Naive thymus-derived CD4-positive, alpha-beta T cell (primary cell): Measurements from ENCODE around the gene AGAP2. TPM values are rescaled to one million over a fixed set of nuclear protein-coding genes. Genes with fewer than 3 reads are reported as not detected.
A peak's percentile ranks its signal among the peaks of the same experiment; 100 is the strongest.
"Not testable (repeated sequence)": the region's sequence is repeated elsewhere in the genome, so short reads cannot be mapped to it uniquely, and the experiment has no call there.

Source experiments
- ATAC-seq: fragments of 150-1000 bp; cut with Tn5 transposase; 2 replicates; pipeline ENCODE4 v1.10.0; 2021; ENCODE audit warnings: mild to moderate bottlenecking, moderate library complexity
- CTCF ChIA-PET: fragments of 350-600 bp; sonication (Branson Sonifier 250); formaldehyde crosslinking; loops from one replicate; lab custom pipeline; 2021; ENCODE audit warnings: antibody characterized with exemption; lab: Charles Lee
- POLR2A ChIA-PET: fragments of 350-600 bp; sonication (Branson Sonifier 250); formaldehyde crosslinking; loops from one replicate; lab custom pipeline; 2021; ENCODE audit warnings: antibody characterized with exemption, inconsistent platforms; lab: Charles Lee
- DNase-seq, 9 donors: peaks; one replicate each; pipeline versions ENCODE4 v3.0.0 to v3.0.0-alpha.2; 2020 to 2022; ENCODE audit warnings: mixed read lengths in 1 of 9
- H3K27ac ChIP-seq: one replicate; pipeline ENCODE4 v1.7.0; 2013; ENCODE audit warnings: mild to moderate bottlenecking, low read depth, low read length, moderate library complexity
- H3K27me3 ChIP-seq, 2 donors: one replicate each; pipeline ENCODE4 v1.7.0; 2013; ENCODE audit warnings: low read length in 2 of 2, mild to moderate bottlenecking in 2 of 2, moderate library complexity in 2 of 2; ENCODE audit not compliant: control insufficient read depth in 2 of 2, insufficient read depth in 2 of 2
- H3K36me3 ChIP-seq, 3 experiments: 1 replicate in 2 of 3; 2 replicates in 1 of 3; pipeline ENCODE4 v1.7.0; 2013; ENCODE audit warnings: low read length in 3 of 3, mild to moderate bottlenecking in 3 of 3, moderate library complexity in 1 of 3; ENCODE audit not compliant: insufficient read depth in 3 of 3, control insufficient read depth in 2 of 3
- H3K4me1 ChIP-seq, 2 donors: one replicate each; pipeline ENCODE4 v1.7.0; 2013; ENCODE audit warnings: low read length in 2 of 2, mild to moderate bottlenecking in 2 of 2, moderate library complexity in 1 of 2; ENCODE audit not compliant: control insufficient read depth in 2 of 2, insufficient read depth in 2 of 2
- H3K4me3 ChIP-seq: 2 replicates; pipeline ENCODE4 v1.7.0; 2013; ENCODE audit warnings: mild to moderate bottlenecking, low read length
- H3K9me3 ChIP-seq, 3 experiments: 1 replicate in 2 of 3; 2 replicates in 1 of 3; pipeline ENCODE4 v1.7.0; 2013; ENCODE audit warnings: low read length in 3 of 3; ENCODE audit not compliant: control insufficient read depth in 2 of 3
- H3K27ac Mint-ChIP-seq, 9 donors: one replicate each; pipeline ENCODE4 v1.8.0; 2020 to 2022; ENCODE audit warnings: mixed read lengths in 9 of 9, mild to moderate bottlenecking in 8 of 9, moderate library complexity in 5 of 9, inconsistent platforms in 2 of 9
- H3K27me3 Mint-ChIP-seq, 5 donors: one replicate each; pipeline ENCODE4 v1.8.0; 2021 to 2022; ENCODE audit warnings: mixed read lengths in 5 of 5, mild to moderate bottlenecking in 1 of 5
- H3K36me3 Mint-ChIP-seq, 5 donors: one replicate each; pipeline ENCODE4 v1.8.0; 2020 to 2022; ENCODE audit warnings: mixed read lengths in 5 of 5, mild to moderate bottlenecking in 3 of 5, inconsistent platforms in 1 of 5
- H3K4me1 Mint-ChIP-seq, 7 donors: one replicate each; pipeline ENCODE4 v1.8.0; 2020 to 2022; ENCODE audit warnings: mixed read lengths in 7 of 7, mild to moderate bottlenecking in 3 of 7, inconsistent platforms in 1 of 7
- H3K4me3 Mint-ChIP-seq, 10 donors: one replicate each; pipeline ENCODE4 v1.8.0; 2020 to 2022; ENCODE audit warnings: mild to moderate bottlenecking in 10 of 10, mixed read lengths in 10 of 10, moderate library complexity in 6 of 10, inconsistent platforms in 2 of 10
- H3K9me3 Mint-ChIP-seq, 11 donors: one replicate each; pipeline ENCODE4 v1.8.0; 2020 to 2022; ENCODE audit warnings: mixed read lengths in 11 of 11, mild to moderate bottlenecking in 4 of 11, inconsistent platforms in 1 of 11, moderate library complexity in 1 of 11
- intact Hi-C, 2 donors: fragments of 100-400 bp; cut with micrococcal nuclease; formaldehyde crosslinking; loops; one replicate each; pipeline ENCODE4 v1.15.1; 2023
- microRNA-seq: library from miRNA; unstranded; fragments of <30 nt; microRNA quantifications from one replicate; pipeline ENCODE4 v1.2.0, GENCODE V29; 2022; ENCODE audit warnings: borderline microRNAs expressed
- polyA plus RNA-seq, 2 donors: library from polyadenylated mRNA; unstranded; fragments of 300-500 nt; fragmentation: Illumina TruSeq; gene quantifications; one replicate each; pipeline ENCODE4 v1.2.3, GENCODE V29; 2021
- total RNA-seq, 6 experiments: library from RNA in 5 of 6; stranded (reverse) in 5 of 6; gene quantifications; 1 replicate in 5 of 6; 2 replicates in 1 of 6; pipeline ENCODE4 v1.2.3 and lab custom pipeline; 2021 to 2026

Gene AGAP2
- total and polyA plus RNA-seq, 7 experiments from 2014 or later, result 3.0 to 66.7 (median 41.3) TPM

DNA sequence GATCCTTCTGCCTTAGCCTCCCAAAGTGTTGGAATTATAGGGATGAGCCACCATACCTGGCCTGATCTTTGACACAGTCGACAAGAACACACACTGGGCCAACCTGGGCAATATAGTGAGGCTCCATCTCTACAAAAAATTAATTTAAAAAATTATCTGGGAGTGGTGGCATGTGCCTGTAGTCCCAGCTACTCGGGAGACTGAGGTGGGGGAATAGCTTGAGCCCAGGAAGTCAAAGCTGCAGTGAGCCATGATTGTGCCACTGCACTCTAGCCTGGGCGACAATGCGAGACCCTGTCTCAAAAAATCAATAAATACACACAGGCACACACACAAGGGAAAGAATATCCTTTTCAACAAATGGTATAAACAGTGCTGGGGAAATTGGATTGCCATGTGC, 50.7 kb downstream of the AGAP2 start:
- no peak for ATAC-seq
- H3K36me3 Mint-ChIP-seq, result peaks cover 0 to 3% (median 0%) of the 10 kb centered on the region in 5 donors
- no peak overlapping the region for H3K27ac Mint-ChIP-seq
- Histone ChIP-seq H3K9me3 (no peaks in the 10 kb centered on the region), H3K27ac (no peak overlapping the region), H3K4me1 (peaks cover 0 to under 1% of the 10 kb centered on the region in 2 donors), H3K36me3 (no peaks in the 10 kb centered on the region), H3K4me3 (no peak overlapping the region), H3K27me3 (peaks cover 0 to 3% of the 10 kb centered on the region in 2 donors)
- H3K9me3 Mint-ChIP-seq, result no peaks in the 10 kb centered on the region
- CTCF ChIA-PET, result no interaction called here
- no peak for DNase-seq
- peaks cover 20 to 70% (median 45%) of the 10 kb centered on the region in 5 donors for H3K27me3 Mint-ChIP-seq
- POLR2A ChIA-PET, result no interaction called here
- H3K4me3 Mint-ChIP-seq, result no peak overlapping the region
- peaks cover 0 to 1% (median 0%) of the 10 kb centered on the region in 7 donors for H3K4me1 Mint-ChIP-seq
- intact Hi-C loops, result no loop called here

DNA sequence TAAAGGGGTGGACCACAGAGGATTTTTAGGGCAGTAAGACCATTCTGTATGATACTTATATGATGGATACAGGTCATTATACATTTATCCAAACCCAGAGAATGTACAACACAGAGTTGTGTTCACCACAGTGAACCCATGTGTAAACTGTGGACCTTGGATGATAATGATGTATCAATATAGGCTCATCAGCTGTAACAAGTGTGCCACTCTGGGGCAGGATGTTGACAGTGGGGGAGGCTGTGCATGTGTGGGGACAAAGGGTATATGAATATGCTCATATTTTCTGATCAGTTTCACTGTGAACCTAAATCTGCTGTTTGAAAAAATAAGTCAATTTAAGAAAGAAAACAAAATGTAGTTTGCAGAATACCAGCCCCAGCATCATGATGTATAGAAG, 58.8 kb downstream of the AGAP2 start:
- Histone ChIP-seq H3K4me3 (no peak overlapping the region), H3K9me3 (no peaks in the 10 kb centered on the region), H3K36me3 (no peaks in the 10 kb centered on the region), H3K27ac (no peak overlapping the region), H3K27me3 (no peaks in the 10 kb centered on the region), H3K4me1 (no peaks in the 10 kb centered on the region)
- intact Hi-C loops, result no loop called here
- CTCF ChIA-PET, result no interaction called here
- DNase-seq, result no peak
- Mint-ChIP-seq H3K9me3 (peaks cover 0 to 17% (median 5%) of the 10 kb centered on the region in 11 donors), H3K36me3 (peaks cover 0 to 5% (median 3%) of the 10 kb centered on the region in 5 donors), H3K27ac (peak overlapping the region in 1 of 9 donors; percentile 44), H3K4me3 (no peak overlapping the region), H3K27me3 (peaks cover 0 to 38% (median 5%) of the 10 kb centered on the region in 5 donors), H3K4me1 (no peaks in the 10 kb centered on the region)
- ATAC-seq, result no peak
- POLR2A ChIA-PET, result no interaction called here

GRCh38 chr12:57677947-57678346, 60.6 kb downstream of the AGAP2 start:
- H3K36me3 ChIP-seq, intact Hi-C loops, H3K4me1 ChIP-seq, H3K4me1 Mint-ChIP-seq, H3K4me3 ChIP-seq, POLR2A ChIA-PET, H3K4me3 Mint-ChIP-seq, H3K36me3 Mint-ChIP-seq, H3K27ac ChIP-seq, H3K27ac Mint-ChIP-seq, ATAC-seq, DNase-seq, H3K9me3 ChIP-seq, H3K27me3 ChIP-seq, CTCF ChIA-PET: not testable (repeated sequence)
- Mint-ChIP-seq H3K27me3 (peaks cover 0 to 23% (median 0%) of the 10 kb centered on the region in 5 donors), H3K9me3 (peaks cover 0 to 17% (median 5%) of the 10 kb centered on the region in 11 donors)

DNA sequence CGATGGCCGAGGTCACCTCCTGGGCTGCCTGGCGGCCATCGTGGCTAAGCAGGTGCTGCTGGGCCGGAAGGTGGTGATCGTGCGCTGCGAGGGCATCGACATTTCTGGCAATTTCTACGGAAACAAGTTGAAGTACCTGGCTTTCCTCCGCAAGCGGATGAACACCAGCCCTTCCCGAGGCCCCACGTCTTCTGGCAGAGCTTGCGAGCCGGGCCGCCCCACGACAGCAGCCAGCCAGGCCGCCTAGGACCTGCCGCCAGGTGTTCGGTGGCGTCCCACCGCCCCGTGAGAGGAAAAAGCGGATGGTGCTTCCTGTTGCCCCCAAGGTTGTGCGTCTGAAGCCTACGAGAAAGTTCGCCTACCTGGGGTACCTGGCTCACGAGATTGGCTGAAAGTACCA, 63.9 kb downstream of the AGAP2 start:
- Histone ChIP-seq H3K36me3 (no peaks in the 10 kb centered on the region), H3K4me3 (no peak overlapping the region), H3K27ac (no peak overlapping the region), H3K4me1 (no peaks in the 10 kb centered on the region), H3K27me3 (no peaks in the 10 kb centered on the region), H3K9me3 (no peaks in the 10 kb centered on the region)
- DNase-seq (no peak), ATAC-seq (no peak)
- Mint-ChIP-seq H3K27ac (no peak overlapping the region), H3K4me1 (peaks cover 0 to 1% (median 0%) of the 10 kb centered on the region in 7 donors), H3K4me3 (no peak overlapping the region), H3K27me3 (peaks cover 0 to 14% (median 4%) of the 10 kb centered on the region in 5 donors), H3K36me3 (no peaks in the 10 kb centered on the region), H3K9me3 (no peaks in the 10 kb centered on the region)
- intact Hi-C loops, result no loop called here
- ChIA-PET CTCF (no interaction called here), POLR2A (no interaction called here)

Small RNA genes within 50 kb of the gene (microRNA-seq; reads per million reads assigned to microRNA genes)
- not detected for gene MIR6759

Other genes with a start within 250 kb of the AGAP2 start
- gene DDIT3, start 218.2 kb downstream of the AGAP2 start, total RNA-seq, result 100 to 1,000 TPM in 1 of 5 experiments, 10 to 100 TPM in 4; 19.6 to 124 (median 51.6) TPM
- gene DDIT3, start 218.2 kb downstream of the AGAP2 start, polyA plus RNA-seq, result 10 to 100 TPM; 15.9 to 23.1 TPM
- 100 to 1,000 TPM in 4 of 5 experiments, 10 to 100 TPM in 1; 85.2 to 127 (median 120) TPM for gene MBD6, start 215.9 kb downstream of the AGAP2 start, total RNA-seq
- 1 to 10 TPM in 1 of 2 donors, under 1 TPM in 1; 0.50 to 1.0 TPM for gene MBD6, start 215.9 kb downstream of the AGAP2 start, polyA plus RNA-seq
- 10 to 100 TPM; 52.1 to 78.8 (median 63.0) TPM for gene DCTN2, start 191.6 kb downstream of the AGAP2 start, total RNA-seq
- 10 to 100 TPM; 53.9 to 78.8 TPM for gene DCTN2, start 191.6 kb downstream of the AGAP2 start, polyA plus RNA-seq
- 1 to 10 TPM in 4 of 5 experiments, under 1 TPM in 1; 0.95 to 1.7 (median 1.0) TPM for gene KIF5A, start 188.7 kb downstream of the AGAP2 start, total RNA-seq
- under 1 TPM; 0.06 to 0.09 TPM for gene KIF5A, start 188.7 kb downstream of the AGAP2 start, polyA plus RNA-seq
- gene PIP4K2C, start 147.6 kb downstream of the AGAP2 start, total RNA-seq, result 10 to 100 TPM; 20.1 to 29.7 (median 21.9) TPM
- gene PIP4K2C, start 147.6 kb downstream of the AGAP2 start, polyA plus RNA-seq, result 10 to 100 TPM; 18.5 to 29.7 TPM
- 10 to 100 TPM; 25.1 to 42.5 (median 35.6) TPM for gene DTX3, start 133.9 kb downstream of the AGAP2 start, total RNA-seq
- 1 to 10 TPM; 5.3 to 6.7 TPM for gene DTX3, start 133.9 kb downstream of the AGAP2 start, polyA plus RNA-seq
- gene ARHGEF25, start 127.3 kb downstream of the AGAP2 start, total RNA-seq, result 1 to 10 TPM in 1 of 5 experiments, under 1 TPM in 4; 0.29 to 1.2 (median 0.84) TPM
- gene ARHGEF25, start 127.3 kb downstream of the AGAP2 start, polyA plus RNA-seq, result not detected
- 1 to 10 TPM in 1 of 5 experiments, not detected in 4; 1.4 TPM for gene B4GALNT1, start 105.5 kb downstream of the AGAP2 start, total RNA-seq
- gene B4GALNT1, start 105.5 kb downstream of the AGAP2 start, polyA plus RNA-seq, result not detected
- gene OS9, start 44.6 kb downstream of the AGAP2 start, total RNA-seq, result 100 to 1,000 TPM; 139 to 175 (median 171) TPM
- gene OS9, start 44.6 kb downstream of the AGAP2 start, polyA plus RNA-seq, result 10 to 100 TPM; 59.5 to 70.6 TPM
- gene TSPAN31, start 6.3 kb upstream of the AGAP2 start, total RNA-seq, result 10 to 100 TPM; 12.3 to 23.9 (median 20.3) TPM
- gene TSPAN31, start 6.3 kb upstream of the AGAP2 start, polyA plus RNA-seq, result 10 to 100 TPM; 50.1 to 50.5 TPM
- 100 to 1,000 TPM in 1 of 5 experiments, 10 to 100 TPM in 4; 23.8 to 108 (median 42.9) TPM for gene CDK4, start 13.6 kb upstream of the AGAP2 start, total RNA-seq
- 100 to 1,000 TPM in 1 of 2 donors, 10 to 100 TPM in 1; 77.6 to 105 TPM for gene CDK4, start 13.6 kb upstream of the AGAP2 start, polyA plus RNA-seq
- gene MARCHF9, start 16.4 kb upstream of the AGAP2 start, total RNA-seq, result 10 to 100 TPM; 27.8 to 61.7 (median 44.4) TPM
- gene MARCHF9, start 16.4 kb upstream of the AGAP2 start, polyA plus RNA-seq, result 1 to 10 TPM; 3.2 to 6.6 TPM
- 1 to 10 TPM in 4 of 5 experiments, under 1 TPM in 1; 0.97 to 2.6 (median 1.7) TPM for gene CYP27B1, start 28.3 kb upstream of the AGAP2 start, total RNA-seq
- under 1 TPM in 1 of 2 donors, not detected in 1; 0.20 TPM for gene CYP27B1, start 28.3 kb upstream of the AGAP2 start, polyA plus RNA-seq
- gene METTL1, start 33.4 kb upstream of the AGAP2 start, total RNA-seq, result 10 to 100 TPM; 11.8 to 30.9 (median 16.0) TPM
- 10 to 100 TPM; 13.1 to 20.5 TPM for gene METTL1, start 33.4 kb upstream of the AGAP2 start, polyA plus RNA-seq
- gene EEF1AKMT3, start 33.9 kb upstream of the AGAP2 start, total RNA-seq, result 1 to 10 TPM; 1.4 to 5.0 (median 2.1) TPM
- gene EEF1AKMT3, start 33.9 kb upstream of the AGAP2 start, polyA plus RNA-seq, result 1 to 10 TPM; 3.0 to 3.2 TPM
- gene TSFM, start 44.0 kb upstream of the AGAP2 start, total RNA-seq, result 10 to 100 TPM; 17.8 to 34.9 (median 22.3) TPM
- 10 to 100 TPM; 26.4 to 30.0 TPM for gene TSFM, start 44.0 kb upstream of the AGAP2 start, polyA plus RNA-seq
- gene AVIL, start 80.0 kb upstream of the AGAP2 start, total RNA-seq, result 10 to 100 TPM in 2 of 5 experiments, 1 to 10 TPM in 3; 1.7 to 20.3 (median 8.2) TPM
- under 1 TPM; 0.17 to 0.32 TPM for gene AVIL, start 80.0 kb upstream of the AGAP2 start, polyA plus RNA-seq
- 100 to 1,000 TPM; 124 to 295 (median 145) TPM for gene CTDSP2, start 108.0 kb upstream of the AGAP2 start, total RNA-seq
- 100 to 1,000 TPM in 1 of 2 donors, 10 to 100 TPM in 1; 86.9 to 110 TPM for gene CTDSP2, start 108.0 kb upstream of the AGAP2 start, polyA plus RNA-seq
- 10 to 100 TPM in 1 of 5 experiments, 1 to 10 TPM in 4; 7.2 to 12.3 (median 8.2) TPM for gene ATP23, start 202.8 kb upstream of the AGAP2 start, total RNA-seq
- gene ATP23, start 202.8 kb upstream of the AGAP2 start, polyA plus RNA-seq, result 10 to 100 TPM; 30.1 to 31.1 TPM